Uterus (tissue), 4 donors: ENCODE data around the gene ACP2. TPM values are rescaled to one million over a fixed set of nuclear protein-coding genes. Genes with fewer than 3 reads are reported as not detected.

ENCODE experiments used
- DNase-seq, 2 donors: peaks; one replicate each; pipeline ENCODE4 v3.0.0-alpha.2; 2019 to 2020
- H3K27ac ChIP-seq, 2 donors: fragments of 200-600 bp; sonication (generic); 1 replicate in 1 of 2; 2 replicates in 1 of 2; pipeline ENCODE4 v1.5.1; 2016 to 2018
- H3K27me3 ChIP-seq, 2 donors: fragments of 200-600 bp; sonication (generic); one replicate each; pipeline ENCODE4 v1.5.1; 2018 to 2019; ENCODE audit warnings: control low read depth in 1 of 2
- H3K36me3 ChIP-seq, 2 donors: fragments of 200-600 bp; sonication (generic); one replicate each; pipeline ENCODE4 v1.5.1; 2019; ENCODE audit warnings: control low read depth in 1 of 2
- H3K4me1 ChIP-seq, 2 donors: fragments of 200-600 bp; sonication (generic); one replicate each; pipeline ENCODE4 v1.5.1; 2018 to 2019; ENCODE audit warnings: control low read depth in 1 of 2
- H3K4me3 ChIP-seq, 2 donors: fragments of 200-600 bp; sonication (generic); 1 replicate in 1 of 2; 2 replicates in 1 of 2; pipeline ENCODE4 v1.5.1; 2018 to 2019; ENCODE audit warnings: mild to moderate bottlenecking in 1 of 2
- H3K9me3 ChIP-seq, 2 donors: fragments of 200-600 bp; sonication (generic); one replicate each; pipeline ENCODE4 v1.5.1; 2019; ENCODE audit warnings: control low read depth in 1 of 2
- CTCF ChIP-seq, 4 experiments: fragments of 200-600 bp in 2 of 4; fragments of 450-650 bp in 2 of 4; sonication (generic) in 2 of 4; IDR thresholded peaks; one replicate each; pipeline ENCODE4 v1.5.1; 2016 to 2019; ENCODE audit warnings: antibody characterized with exemption in 4 of 4, mild to moderate bottlenecking in 2 of 4, moderate library complexity in 1 of 4
- POLR2A ChIP-seq, 2 donors: fragments of 450-650 bp; IDR thresholded peaks; one replicate each; pipeline ENCODE4 v1.6.1; 2016; ENCODE audit warnings: antibody characterized with exemption in 2 of 2, mild to moderate bottlenecking in 1 of 2, moderate library complexity in 1 of 2
- intact Hi-C: fragments of 100-400 bp; cut with DNase I; formaldehyde crosslinking; loops from one replicate; pipeline ENCODE4 v1.15.1; 2023; ENCODE audit warnings: low total_unique reads
- total RNA-seq, 4 donors: library from RNA; depleted of rRNA in 3 of 4; stranded (reverse); fragments of >200 nt in 3 of 4; gene quantifications; one replicate each; pipeline versions ENCODE4 v1.1.0 to v1.2.4, GENCODE V29; 2014 to 2023
- donor health status: DM: yes; HTN: yes; CAD: no.

Gene ACP2
- total RNA-seq, 4 donors from 2014 or later: 25.6 to 36.6 (median 27.1) TPM

GRCh38 chr11:47229161-47229560 lies 19.5 kb downstream of the ACP2 start:
- intact Hi-C loops: no loop called here
- H3K9me3 ChIP-seq: no peaks in the 10 kb centered on the region
- H3K27ac ChIP-seq: no peak overlapping the region
- no peaks in the 10 kb centered on the region for H3K36me3 ChIP-seq
- DNase-seq: no peak
- no peak for TF ChIP-seq CTCF (IDR thresholded peaks at IDR 0.05)
- H3K27me3 ChIP-seq: no peaks in the 10 kb centered on the region
- H3K4me3 ChIP-seq: no peak overlapping the region
- H3K4me1 ChIP-seq: no peaks in the 10 kb centered on the region

GRCh38 chr11:47225552-47226400 lies 22.8 kb downstream of the ACP2 start:
- no peaks in the 10 kb centered on the region for H3K9me3 ChIP-seq
- no peaks in the 10 kb centered on the region for H3K27me3 ChIP-seq
- no peak overlapping the region for H3K4me3 ChIP-seq
- H3K4me1 ChIP-seq: no peaks in the 10 kb centered on the region
- no peak for DNase-seq
- no peak overlapping the region for H3K27ac ChIP-seq
- TF ChIP-seq CTCF (IDR thresholded peaks at IDR 0.05) (no peak), POLR2A (IDR thresholded peaks at IDR 0.05) (no peak)
- no peaks in the 10 kb centered on the region for H3K36me3 ChIP-seq
- intact Hi-C loops: no loop called here

- no peak overlapping the region for H3K4me3 ChIP-seq
- DNase-seq: no peak
- TF ChIP-seq POLR2A (IDR thresholded peaks at IDR 0.05) (no peak), CTCF (IDR thresholded peaks at IDR 0.05) (no peak)
- no peaks in the 10 kb centered on the region for H3K4me1 ChIP-seq
- intact Hi-C loops: no loop called here
- no peak overlapping the region for H3K27ac ChIP-seq
- H3K36me3 ChIP-seq: no peaks in the 10 kb centered on the region
- H3K27me3 ChIP-seq: no peaks in the 10 kb centered on the region
- no peaks in the 10 kb centered on the region for H3K9me3 ChIP-seq
Observed at GRCh38 chr11:47222696-47223095, 25.9 kb downstream of the ACP2 start.

- H3K4me3 ChIP-seq: no peak overlapping the region
- no peaks in the 10 kb centered on the region for H3K27me3 ChIP-seq
- H3K36me3 ChIP-seq: no peaks in the 10 kb centered on the region
- DNase-seq: no peak
- intact Hi-C loops: no loop called here
- no peak overlapping the region for H3K27ac ChIP-seq
- no peak for TF ChIP-seq POLR2A (IDR thresholded peaks at IDR 0.05)
- no peak for TF ChIP-seq CTCF (IDR thresholded peaks at IDR 0.05)
- H3K4me1 ChIP-seq: no peaks in the 10 kb centered on the region
- no peaks in the 10 kb centered on the region for H3K9me3 ChIP-seq
Observed at GRCh38 chr11:47220401-47220821, 28.2 kb downstream of the ACP2 start.

GRCh38 chr11:47216121-47216798 lies 32.4 kb downstream of the ACP2 start:
- peak overlapping the region; percentile 94 to 99 for H3K27ac ChIP-seq
- no peaks in the 10 kb centered on the region for H3K4me1 ChIP-seq
- TF ChIP-seq POLR2A (IDR thresholded peaks at IDR 0.05): no peak
- no peak for TF ChIP-seq CTCF (IDR thresholded peaks at IDR 0.05)
- H3K27me3 ChIP-seq: no peaks in the 10 kb centered on the region
- intact Hi-C loops: no loop called here
- H3K4me3 ChIP-seq: peak overlapping the region; percentile 57 to 90
- H3K9me3 ChIP-seq: no peaks in the 10 kb centered on the region
- peak; percentile 43 to 44 for DNase-seq
- H3K36me3 ChIP-seq: no peaks in the 10 kb centered on the region
